IPS DF 6.9 (cell line): ENCODE measurements around the gene NUBPL.

ENCODE experiments used
- DNase-seq: peaks from one replicate; pipeline ENCODE4 v3.0.0-alpha.2; 2013; ENCODE audit warnings: low read depth, low spot score
- H3K27ac ChIP-seq: one replicate; pipeline ENCODE4 v1.5.1; 2013; ENCODE audit warnings: low read length, control low read depth
- H3K27me3 ChIP-seq: 2 replicates; pipeline ENCODE4 v1.6.1; 2013; ENCODE audit warnings: mild to moderate bottlenecking, low read length; ENCODE audit not compliant: control insufficient read depth, insufficient read depth
- H3K36me3 ChIP-seq: 2 replicates; pipeline ENCODE4 v1.6.1; 2013; ENCODE audit warnings: low read length; ENCODE audit not compliant: control insufficient read depth, insufficient read depth
- H3K4me1 ChIP-seq: 2 replicates; pipeline ENCODE4 v1.6.1; 2013; ENCODE audit warnings: low read length; ENCODE audit not compliant: control insufficient read depth, insufficient read depth
- H3K4me3 ChIP-seq: 2 replicates; pipeline ENCODE4 v1.5.1; 2013; ENCODE audit warnings: mild to moderate bottlenecking, low read length
- H3K9me3 ChIP-seq: 2 replicates; pipeline ENCODE4 v1.6.1; 2013; ENCODE audit warnings: low read length, inconsistent platforms; ENCODE audit not compliant: control insufficient read depth, insufficient read depth
- WGBS: extraction: QIAGEN DNeasy Blood & Tissue Kit; methylation state at CpG from one replicate; pipeline ENCODE4 v1.1.7; 2013; ENCODE audit warnings: mixed read lengths, missing lambda C conversion rate; ENCODE audit not compliant: insufficient read length, insufficient coverage; 5-methylcytosine and 5-hydroxymethylcytosine counted together

Gene NUBPL

DNA sequence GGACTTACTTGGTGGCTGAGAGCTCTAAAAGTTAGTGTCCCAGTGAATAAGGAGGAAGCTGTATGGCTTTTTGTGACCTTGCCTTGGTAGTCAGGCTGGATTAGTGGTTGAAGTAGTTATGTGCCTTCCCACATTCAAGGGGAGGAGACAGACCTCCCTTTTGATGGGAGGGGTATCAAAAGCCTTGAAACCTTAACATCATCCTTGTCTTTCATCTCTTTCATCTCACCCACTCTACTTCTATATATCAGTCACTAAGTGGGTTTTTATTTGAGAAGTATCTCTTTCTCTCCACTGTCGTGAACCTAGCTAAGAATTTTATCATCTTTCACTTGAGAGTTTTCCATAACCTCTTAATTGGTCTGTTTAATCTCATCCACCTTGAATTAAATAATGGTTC lies 15.7 kb downstream of the NUBPL start:
- no peaks in the 10 kb centered on the region for H3K4me1 ChIP-seq
- no peak overlapping the region for H3K27ac ChIP-seq
- no CpG with 5 or more reads among the region's 1 CpG for WGBS
- no peak overlapping the region for H3K4me3 ChIP-seq
- H3K27me3 ChIP-seq, result no peaks in the 10 kb centered on the region
- no peaks in the 10 kb centered on the region for H3K36me3 ChIP-seq
- DNase-seq, result no peak
- H3K9me3 ChIP-seq, result no peaks in the 10 kb centered on the region

DNA sequence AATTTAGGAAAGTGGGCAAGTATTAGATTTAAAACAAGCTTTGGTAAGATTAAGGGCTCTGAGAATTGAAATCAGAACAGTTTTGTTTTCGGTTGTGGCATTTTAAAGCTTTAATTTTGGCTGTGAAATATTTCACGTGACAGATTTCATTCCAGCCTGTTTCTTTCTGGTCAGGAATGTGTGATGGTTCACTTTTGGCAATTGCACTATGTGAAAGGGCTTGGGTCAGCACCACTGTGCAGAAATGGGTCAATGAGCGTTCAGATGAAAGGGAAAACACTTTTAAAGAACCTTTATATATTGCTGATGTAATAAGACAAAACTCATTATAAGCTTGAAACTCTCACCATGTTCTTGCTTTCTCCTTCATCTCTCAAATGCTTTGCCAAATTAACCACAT lies 17.1 kb downstream of the NUBPL start:
- Histone ChIP-seq H3K36me3 (no peaks in the 10 kb centered on the region), H3K27ac (no peak overlapping the region), H3K4me3 (no peak overlapping the region), H3K4me1 (no peaks in the 10 kb centered on the region), H3K9me3 (no peaks in the 10 kb centered on the region), H3K27me3 (no peaks in the 10 kb centered on the region)
- WGBS, result no CpG with 5 or more reads among the region's 3 CpGs
- no peak for DNase-seq

- Histone ChIP-seq H3K4me3 (no peak overlapping the region), H3K36me3 (no peaks in the 10 kb centered on the region), H3K27me3 (no peaks in the 10 kb centered on the region), H3K9me3 (no peaks in the 10 kb centered on the region), H3K27ac (no peak overlapping the region), H3K4me1 (no peaks in the 10 kb centered on the region)
- no peak for DNase-seq
- WGBS, result no CpG with 5 or more reads among the region's 7 CpGs
Measured at GRCh38 chr14:31578792-31579501, 17.7 kb downstream of the NUBPL start.

DNA sequence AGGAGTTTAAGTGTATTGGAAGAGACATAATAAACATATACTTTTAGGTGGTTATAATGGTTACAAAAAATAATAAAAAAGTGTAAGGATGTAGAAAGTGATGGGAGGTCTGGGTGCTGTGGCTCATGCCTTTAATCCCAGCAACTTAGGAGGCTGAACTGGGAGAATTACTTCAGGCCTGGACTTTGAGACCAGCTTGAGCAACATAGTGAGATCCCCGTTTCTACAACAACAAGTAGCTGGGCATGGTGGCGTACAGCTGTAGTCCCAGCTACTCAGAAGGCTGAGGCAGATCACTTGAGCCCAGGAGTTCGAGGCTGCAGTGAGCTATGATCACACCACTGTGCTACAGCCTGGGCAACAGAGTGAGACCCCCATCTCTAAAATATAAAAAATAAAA lies 19.0 kb downstream of the NUBPL start:
- Histone ChIP-seq H3K27ac (no peak overlapping the region), H3K4me1 (no peaks in the 10 kb centered on the region), H3K27me3 (no peaks in the 10 kb centered on the region), H3K4me3 (no peak overlapping the region), H3K9me3 (no peaks in the 10 kb centered on the region), H3K36me3 (no peaks in the 10 kb centered on the region)
- DNase-seq, result no peak
- no CpG with 5 or more reads among the region's 3 CpGs for WGBS

DNA sequence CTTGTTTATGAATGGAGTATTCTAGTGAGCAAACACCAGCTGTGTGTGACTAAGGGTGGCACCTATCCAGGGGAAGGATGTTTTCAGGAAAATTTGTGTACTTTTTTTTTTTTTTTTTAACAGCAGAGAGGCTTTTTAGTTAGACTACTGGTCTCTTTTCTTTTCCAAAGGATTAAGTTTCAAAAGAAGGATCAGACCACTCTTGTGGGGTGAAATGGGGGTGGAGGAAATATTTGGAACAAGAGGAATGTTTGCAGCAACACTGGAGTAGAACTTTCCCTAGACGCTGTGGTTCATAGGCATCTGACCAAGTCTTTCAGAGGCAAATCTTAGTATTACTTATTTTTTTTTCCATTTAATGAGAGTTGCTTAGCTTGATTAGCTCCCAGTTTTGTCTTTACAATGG lies 21.1 kb downstream of the NUBPL start:
- Histone ChIP-seq H3K4me3 (no peak overlapping the region), H3K27me3 (no peaks in the 10 kb centered on the region), H3K36me3 (no peaks in the 10 kb centered on the region), H3K4me1 (no peaks in the 10 kb centered on the region), H3K27ac (no peak overlapping the region), H3K9me3 (no peaks in the 10 kb centered on the region)
- DNase-seq, result no peak
- no CpG with 5 or more reads among the region's 1 CpG for WGBS

DNA sequence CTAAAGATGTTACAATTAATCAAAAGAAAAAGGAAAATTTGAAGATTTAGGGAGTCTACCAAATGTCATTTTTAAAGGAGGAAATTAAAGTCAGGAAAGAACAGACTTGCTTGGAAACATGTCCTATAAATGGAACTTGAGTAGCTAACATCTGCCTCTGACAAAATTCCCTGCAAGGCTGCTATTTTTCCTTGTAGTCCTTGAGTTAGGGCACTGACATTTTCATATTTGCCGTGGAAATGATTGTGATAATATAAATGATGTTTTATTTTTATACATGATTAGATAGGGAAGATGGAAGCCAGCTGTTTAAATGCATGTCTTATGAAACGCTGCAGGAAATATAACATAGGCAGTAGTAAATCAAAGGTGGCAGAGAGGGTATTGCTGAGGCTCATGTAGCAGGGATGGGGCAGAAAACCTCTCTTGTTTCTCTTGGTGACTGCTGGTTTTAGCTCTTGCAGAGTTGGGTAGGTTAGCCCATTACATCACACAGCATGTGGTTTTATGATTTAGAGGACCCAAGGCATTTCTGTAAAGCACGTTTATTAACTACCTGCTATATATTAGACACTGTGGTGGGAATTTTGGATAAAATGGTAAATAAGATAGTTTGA lies 21.7 kb downstream of the NUBPL start:
- Histone ChIP-seq H3K9me3 (no peaks in the 10 kb centered on the region), H3K27me3 (no peaks in the 10 kb centered on the region), H3K4me1 (no peaks in the 10 kb centered on the region), H3K4me3 (no peak overlapping the region), H3K36me3 (no peaks in the 10 kb centered on the region), H3K27ac (no peak overlapping the region)
- 100% methylated on average over 2 of the region's 3 CpGs for WGBS
- DNase-seq, result no peak

DNA sequence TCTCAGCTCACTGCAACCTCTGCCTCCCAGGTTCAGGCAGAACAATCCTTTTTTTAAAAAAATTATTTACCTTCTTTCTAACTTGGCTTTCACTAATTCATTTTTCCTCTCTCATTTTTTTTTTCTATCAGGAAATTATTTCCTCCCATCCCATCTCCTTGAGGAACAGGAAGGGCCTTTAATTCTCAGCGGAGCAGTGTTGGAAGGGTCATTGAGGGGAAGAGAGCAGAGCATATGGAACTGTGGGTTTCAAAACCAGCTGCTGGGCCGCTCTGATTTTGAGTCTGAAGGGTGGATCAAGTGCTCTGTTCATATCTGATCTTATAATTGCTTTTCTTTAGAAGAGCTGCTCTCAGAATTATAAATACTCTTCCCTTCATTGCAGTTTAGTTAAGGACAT lies 29.0 kb downstream of the NUBPL start:
- no peak overlapping the region for H3K4me3 ChIP-seq
- no peaks in the 10 kb centered on the region for H3K27me3 ChIP-seq
- no peak for DNase-seq
- H3K9me3 ChIP-seq, result no peaks in the 10 kb centered on the region
- H3K27ac ChIP-seq, result no peak overlapping the region
- no peaks in the 10 kb centered on the region for H3K36me3 ChIP-seq
- no peaks in the 10 kb centered on the region for H3K4me1 ChIP-seq
- WGBS, result no CpG with 5 or more reads among the region's 2 CpGs

DNA sequence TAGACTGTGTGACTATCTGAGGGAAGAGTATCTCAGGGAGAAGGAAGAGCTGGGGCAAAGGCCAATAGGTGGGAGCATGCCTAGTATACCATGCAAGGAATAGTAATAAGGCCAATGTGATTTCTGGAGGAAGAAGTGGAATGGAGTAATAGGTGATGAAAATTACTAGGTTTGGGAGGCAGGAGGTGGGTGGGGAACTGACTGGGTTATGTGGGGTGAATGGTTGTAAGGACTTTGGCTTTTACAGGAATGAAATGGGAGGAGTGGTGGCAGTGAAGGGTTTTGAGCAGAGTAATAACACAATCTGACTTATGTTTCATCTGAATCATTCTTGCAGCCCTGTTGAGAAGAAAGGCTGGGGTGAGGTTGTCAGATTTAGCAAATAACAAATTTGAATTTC lies 30.9 kb downstream of the NUBPL start:
- H3K4me1 ChIP-seq, result no peaks in the 10 kb centered on the region
- H3K9me3 ChIP-seq, result no peaks in the 10 kb centered on the region
- no peak for DNase-seq

DNA sequence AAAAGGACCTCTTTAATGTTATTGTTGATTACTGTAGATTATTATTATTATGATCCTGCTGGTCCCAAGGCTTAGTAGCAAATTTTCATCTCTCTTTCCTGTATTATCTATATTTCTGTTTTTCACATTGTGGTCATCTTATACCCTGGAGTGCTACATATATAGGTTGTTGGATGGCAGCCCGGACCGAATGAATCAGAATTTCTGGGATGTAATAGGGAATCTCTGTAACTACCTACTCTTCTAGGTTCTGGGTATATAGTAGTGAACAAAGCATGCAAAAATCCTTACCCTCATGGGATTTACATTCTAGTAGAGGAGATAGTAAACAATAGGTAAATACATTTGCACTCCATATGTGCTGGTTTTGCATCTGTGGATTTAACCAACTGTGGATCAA lies 31.4 kb downstream of the NUBPL start:
- DNase-seq, result no peak
- Histone ChIP-seq H3K9me3 (no peaks in the 10 kb centered on the region), H3K4me3 (no peak overlapping the region), H3K27ac (no peak overlapping the region), H3K27me3 (no peaks in the 10 kb centered on the region), H3K36me3 (no peaks in the 10 kb centered on the region), H3K4me1 (no peaks in the 10 kb centered on the region)
- no CpG with 5 or more reads among the region's 2 CpGs for WGBS

More for the DNA sequence above, 30.9 kb downstream of the NUBPL start:
- Histone ChIP-seq H3K27ac (no peak overlapping the region), H3K36me3 (no peaks in the 10 kb centered on the region), H3K27me3 (no peaks in the 10 kb centered on the region), H3K4me3 (no peak overlapping the region)

- H3K9me3 ChIP-seq, result no peaks in the 10 kb centered on the region
- DNase-seq, result no peak
- WGBS, result no CpG with 5 or more reads among the region's 7 CpGs
- H3K27me3 ChIP-seq, result no peaks in the 10 kb centered on the region
- H3K36me3 ChIP-seq, result no peaks in the 10 kb centered on the region
- H3K4me1 ChIP-seq, result no peaks in the 10 kb centered on the region
- H3K27ac ChIP-seq, result no peak overlapping the region
- no peak overlapping the region for H3K4me3 ChIP-seq
Measured at GRCh38 chr14:31596342-31597095, 35.3 kb downstream of the NUBPL start.
